ENCODE results near the gene ARID2. TPM values are rescaled to one million over a fixed set of nuclear protein-coding genes. Genes with fewer than 3 reads are reported as not detected.

Gene ARID2
- total and polyA plus RNA-seq, 10 of the 15 experiments (the other 5 are each of a cell fraction or from before 2014, with no cell fraction given), result 9.2 to 29.8 (median 20.3) TPM

DNA sequence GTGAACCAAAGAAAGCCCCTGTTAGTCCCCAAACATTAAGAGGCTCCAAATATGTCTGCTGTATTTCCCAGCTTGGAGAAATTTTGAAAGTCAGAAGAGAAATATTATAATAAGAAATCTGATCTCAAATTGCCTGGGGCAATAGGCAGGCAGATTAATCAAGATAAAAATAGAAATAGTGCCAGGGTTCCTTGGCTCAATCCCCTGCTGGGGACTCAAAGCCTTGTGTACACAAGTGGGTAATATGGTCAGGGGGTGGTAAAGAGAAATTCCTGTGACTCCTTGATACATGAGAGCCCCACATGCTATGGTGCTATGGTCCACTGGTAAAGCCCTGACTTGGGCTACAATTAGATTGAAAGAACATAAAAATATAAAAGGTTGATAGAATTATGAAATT lies 41.3 kb upstream of the ARID2 start (continued):
- TF ChIP-seq, protein P1, sequence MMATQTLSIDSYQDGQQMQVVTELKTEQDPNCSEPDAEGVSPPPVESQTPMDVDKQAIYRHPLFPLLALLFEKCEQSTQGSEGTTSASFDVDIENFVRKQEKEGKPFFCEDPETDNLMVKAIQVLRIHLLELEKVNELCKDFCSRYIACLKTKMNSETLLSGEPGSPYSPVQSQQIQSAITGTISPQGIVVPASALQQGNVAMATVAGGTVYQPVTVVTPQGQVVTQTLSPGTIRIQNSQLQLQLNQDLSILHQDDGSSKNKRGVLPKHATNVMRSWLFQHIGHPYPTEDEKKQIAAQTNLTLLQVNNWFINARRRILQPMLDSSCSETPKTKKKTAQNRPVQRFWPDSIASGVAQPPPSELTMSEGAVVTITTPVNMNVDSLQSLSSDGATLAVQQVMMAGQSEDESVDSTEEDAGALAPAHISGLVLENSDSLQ (IDR thresholded peaks at IDR 0.05), result no peak
- TF ChIP-seq, protein P2, sequence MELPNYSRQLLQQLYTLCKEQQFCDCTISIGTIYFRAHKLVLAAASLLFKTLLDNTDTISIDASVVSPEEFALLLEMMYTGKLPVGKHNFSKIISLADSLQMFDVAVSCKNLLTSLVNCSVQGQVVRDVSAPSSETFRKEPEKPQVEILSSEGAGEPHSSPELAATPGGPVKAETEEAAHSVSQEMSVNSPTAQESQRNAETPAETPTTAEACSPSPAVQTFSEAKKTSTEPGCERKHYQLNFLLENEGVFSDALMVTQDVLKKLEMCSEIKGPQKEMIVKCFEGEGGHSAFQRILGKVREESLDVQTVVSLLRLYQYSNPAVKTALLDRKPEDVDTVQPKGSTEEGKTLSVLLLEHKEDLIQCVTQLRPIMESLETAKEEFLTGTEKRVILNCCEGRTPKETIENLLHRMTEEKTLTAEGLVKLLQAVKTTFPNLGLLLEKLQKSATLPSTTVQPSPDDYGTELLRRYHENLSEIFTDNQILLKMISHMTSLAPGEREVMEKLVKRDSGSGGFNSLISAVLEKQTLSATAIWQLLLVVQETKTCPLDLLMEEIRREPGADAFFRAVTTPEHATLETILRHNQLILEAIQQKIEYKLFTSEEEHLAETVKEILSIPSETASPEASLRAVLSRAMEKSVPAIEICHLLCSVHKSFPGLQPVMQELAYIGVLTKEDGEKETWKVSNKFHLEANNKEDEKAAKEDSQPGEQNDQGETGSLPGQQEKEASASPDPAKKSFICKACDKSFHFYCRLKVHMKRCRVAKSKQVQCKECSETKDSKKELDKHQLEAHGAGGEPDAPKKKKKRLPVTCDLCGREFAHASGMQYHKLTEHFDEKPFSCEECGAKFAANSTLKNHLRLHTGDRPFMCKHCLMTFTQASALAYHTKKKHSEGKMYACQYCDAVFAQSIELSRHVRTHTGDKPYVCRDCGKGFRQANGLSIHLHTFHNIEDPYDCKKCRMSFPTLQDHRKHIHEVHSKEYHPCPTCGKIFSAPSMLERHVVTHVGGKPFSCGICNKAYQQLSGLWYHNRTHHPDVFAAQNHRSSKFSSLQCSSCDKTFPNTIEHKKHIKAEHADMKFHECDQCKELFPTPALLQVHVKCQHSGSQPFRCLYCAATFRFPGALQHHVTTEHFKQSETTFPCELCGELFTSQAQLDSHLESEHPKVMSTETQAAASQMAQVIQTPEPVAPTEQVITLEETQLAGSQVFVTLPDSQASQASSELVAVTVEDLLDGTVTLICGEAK (IDR thresholded peaks at IDR 0.05; ENCODE audit: borderline replicate concordance), result no peak
- TF ChIP-seq ZZZ3 (IDR thresholded peaks at IDR 0.05; ENCODE audit: control insufficient read depth, insufficient read length, low read depth), result no peak
- TF ChIP-seq, protein P3, sequence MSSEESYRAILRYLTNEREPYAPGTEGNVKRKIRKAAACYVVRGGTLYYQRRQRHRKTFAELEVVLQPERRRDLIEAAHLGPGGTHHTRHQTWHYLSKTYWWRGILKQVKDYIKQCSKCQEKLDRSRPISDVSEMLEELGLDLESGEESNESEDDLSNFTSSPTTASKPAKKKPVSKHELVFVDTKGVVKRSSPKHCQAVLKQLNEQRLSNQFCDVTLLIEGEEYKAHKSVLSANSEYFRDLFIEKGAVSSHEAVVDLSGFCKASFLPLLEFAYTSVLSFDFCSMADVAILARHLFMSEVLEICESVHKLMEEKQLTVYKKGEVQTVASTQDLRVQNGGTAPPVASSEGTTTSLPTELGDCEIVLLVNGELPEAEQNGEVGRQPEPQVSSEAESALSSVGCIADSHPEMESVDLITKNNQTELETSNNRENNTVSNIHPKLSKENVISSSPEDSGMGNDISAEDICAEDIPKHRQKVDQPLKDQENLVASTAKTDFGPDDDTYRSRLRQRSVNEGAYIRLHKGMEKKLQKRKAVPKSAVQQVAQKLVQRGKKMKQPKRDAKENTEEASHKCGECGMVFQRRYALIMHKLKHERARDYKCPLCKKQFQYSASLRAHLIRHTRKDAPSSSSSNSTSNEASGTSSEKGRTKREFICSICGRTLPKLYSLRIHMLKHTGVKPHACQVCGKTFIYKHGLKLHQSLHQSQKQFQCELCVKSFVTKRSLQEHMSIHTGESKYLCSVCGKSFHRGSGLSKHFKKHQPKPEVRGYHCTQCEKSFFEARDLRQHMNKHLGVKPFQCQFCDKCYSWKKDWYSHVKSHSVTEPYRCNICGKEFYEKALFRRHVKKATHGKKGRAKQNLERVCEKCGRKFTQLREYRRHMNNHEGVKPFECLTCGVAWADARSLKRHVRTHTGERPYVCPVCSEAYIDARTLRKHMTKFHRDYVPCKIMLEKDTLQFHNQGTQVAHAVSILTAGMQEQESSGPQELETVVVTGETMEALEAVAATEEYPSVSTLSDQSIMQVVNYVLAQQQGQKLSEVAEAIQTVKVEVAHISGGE (CRISPR knock-in tag; IDR thresholded peaks at IDR 0.05), result no peak
- no peak for TF ChIP-seq NFYA (IDR thresholded peaks at IDR 0.05; ENCODE audit: borderline replicate concordance, low read depth, low read length)
- TF ChIP-seq, protein P4, sequence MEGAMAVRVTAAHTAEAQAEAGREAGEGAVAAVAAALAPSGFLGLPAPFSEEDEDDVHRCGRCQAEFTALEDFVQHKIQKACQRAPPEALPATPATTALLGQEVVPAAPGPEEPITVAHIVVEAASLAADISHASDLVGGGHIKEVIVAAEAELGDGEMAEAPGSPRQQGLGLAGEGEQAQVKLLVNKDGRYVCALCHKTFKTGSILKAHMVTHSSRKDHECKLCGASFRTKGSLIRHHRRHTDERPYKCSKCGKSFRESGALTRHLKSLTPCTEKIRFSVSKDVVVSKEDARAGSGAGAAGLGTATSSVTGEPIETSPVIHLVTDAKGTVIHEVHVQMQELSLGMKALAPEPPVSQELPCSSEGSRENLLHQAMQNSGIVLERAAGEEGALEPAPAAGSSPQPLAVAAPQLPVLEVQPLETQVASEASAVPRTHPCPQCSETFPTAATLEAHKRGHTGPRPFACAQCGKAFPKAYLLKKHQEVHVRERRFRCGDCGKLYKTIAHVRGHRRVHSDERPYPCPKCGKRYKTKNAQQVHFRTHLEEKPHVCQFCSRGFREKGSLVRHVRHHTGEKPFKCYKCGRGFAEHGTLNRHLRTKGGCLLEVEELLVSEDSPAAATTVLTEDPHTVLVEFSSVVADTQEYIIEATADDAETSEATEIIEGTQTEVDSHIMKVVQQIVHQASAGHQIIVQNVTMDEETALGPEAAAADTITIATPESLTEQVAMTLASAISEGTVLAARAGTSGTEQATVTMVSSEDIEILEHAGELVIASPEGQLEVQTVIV (IDR thresholded peaks at IDR 0.05; ENCODE audit: borderline replicate concordance, partially characterized antibody), result no peak
- no peak for TF ChIP-seq SPI1 (IDR thresholded peaks at IDR 0.05; ENCODE audit: borderline replicate concordance, insufficient read depth, low read depth, low read length)
- no peak for TF ChIP-seq TCF3 (IDR thresholded peaks at IDR 0.05; ENCODE audit: borderline replicate concordance, insufficient read depth, low read depth, low read length)
- TF ChIP-seq MEF2A (IDR thresholded peaks at IDR 0.05; ENCODE audit: insufficient read depth, low read depth, low read length), result no peak
